Osteoblast (primary cell): ENCODE data around the gene KRTAP12-3. TPM values are rescaled to one million over a fixed set of nuclear protein-coding genes. Genes with fewer than 3 reads are reported as not detected.

Source experiments
- DNase-seq: peaks from one replicate; pipeline ENCODE4 v3.0.0; 2011; ENCODE audit warnings: low spot score, mixed read lengths; ENCODE audit not compliant: insufficient read length; ENCODE audit errors: missing footprints
- H2AFZ ChIP-seq: 2 replicates; pipeline ENCODE4 v1.6.0; 2011; ENCODE audit warnings: mild to moderate bottlenecking, low read length
- H3K27ac ChIP-seq: 2 replicates; pipeline ENCODE4 v1.5.1; 2011; ENCODE audit warnings: mild to moderate bottlenecking, low read depth, low read length, moderate library complexity
- H3K27me3 ChIP-seq: 2 replicates; pipeline ENCODE4 v1.6.0; 2012; ENCODE audit warnings: mild to moderate bottlenecking, control low read depth, inconsistent platforms, low read length, moderate library complexity; ENCODE audit not compliant: insufficient read depth
- H3K36me3 ChIP-seq: 2 replicates; pipeline ENCODE4 v1.5.1; 2011; ENCODE audit warnings: mild to moderate bottlenecking, low read length, control low read depth, moderate library complexity; ENCODE audit not compliant: insufficient read depth
- H3K4me1 ChIP-seq: 2 replicates; pipeline ENCODE4 v1.5.1; 2011; ENCODE audit warnings: mild to moderate bottlenecking, low read length, control low read depth, moderate library complexity; ENCODE audit not compliant: insufficient read depth
- H3K4me2 ChIP-seq: 2 replicates; pipeline ENCODE4 v1.6.0; 2011; ENCODE audit warnings: mild to moderate bottlenecking, low read length; ENCODE audit not compliant: insufficient read depth
- H3K4me3 ChIP-seq: fragments of 200-600 bp; sonication (generic); 3 replicates; pipeline ENCODE4 v1.5.1; 2012; ENCODE audit warnings: mild to moderate bottlenecking, low read length, inconsistent platforms; ENCODE audit not compliant: insufficient read depth
- H3K79me2 ChIP-seq: 2 replicates; pipeline ENCODE4 v1.6.0; 2012; ENCODE audit warnings: mild to moderate bottlenecking, low read length, control low read depth, inconsistent platforms; ENCODE audit not compliant: insufficient read depth
- H3K9me3 ChIP-seq: 2 replicates; pipeline ENCODE4 v1.5.1; 2011; ENCODE audit warnings: low read depth, low read length, control low read depth
- H4K20me1 ChIP-seq: 2 replicates; pipeline ENCODE4 v1.6.0; 2012; ENCODE audit warnings: mild to moderate bottlenecking, low read length, control low read depth; ENCODE audit not compliant: insufficient read depth
- CTCF ChIP-seq: IDR thresholded peaks from 2 replicates; pipeline ENCODE4 v1.5.1; 2011; ENCODE audit warnings: mild to moderate bottlenecking, low read depth, low read length, moderate library complexity; ENCODE audit errors: extremely low read depth
- total RNA-seq: library from RNA; depleted of rRNA; stranded (reverse); fragments of >200 nt; gene quantifications from 2 replicates; pipeline ENCODE4 v1.2.3, GENCODE V29; 2012

The KRTAP12-3 gene
- total RNA-seq, 1 donor = not detected

DNA sequence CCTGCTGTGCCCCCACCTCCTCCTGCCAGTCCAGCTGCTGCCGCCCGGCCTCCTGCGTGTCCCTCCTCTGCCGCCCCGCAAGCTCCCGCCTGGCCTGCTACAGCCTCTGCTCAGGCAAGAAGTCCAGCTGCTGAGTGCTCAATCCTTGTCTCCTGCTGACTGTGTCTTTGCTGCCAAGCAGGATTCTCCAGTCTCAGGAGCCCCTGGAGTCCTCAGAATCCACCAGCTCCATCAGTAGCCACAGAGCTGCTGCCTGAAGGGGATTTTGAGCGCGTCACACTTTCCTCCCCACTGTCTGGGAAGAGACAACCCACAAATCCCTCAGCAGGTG lies 10.5 kb upstream of the KRTAP12-3 start:
- Histone ChIP-seq H3K36me3 (no peaks in the 10 kb centered on the region), H3K4me2 (no peak overlapping the region), H3K27me3 (peaks cover 3% of the 10 kb centered on the region), H4K20me1 (no peaks in the 10 kb centered on the region), H2AFZ (no peak overlapping the region), H3K4me3 (no peak overlapping the region), H3K9me3 (no peaks in the 10 kb centered on the region), H3K4me1 (no peaks in the 10 kb centered on the region), H3K79me2 (no peaks in the 10 kb centered on the region), H3K27ac (no peak overlapping the region)
- DNase-seq = peak; percentile 47
- no peak for TF ChIP-seq CTCF

DNA sequence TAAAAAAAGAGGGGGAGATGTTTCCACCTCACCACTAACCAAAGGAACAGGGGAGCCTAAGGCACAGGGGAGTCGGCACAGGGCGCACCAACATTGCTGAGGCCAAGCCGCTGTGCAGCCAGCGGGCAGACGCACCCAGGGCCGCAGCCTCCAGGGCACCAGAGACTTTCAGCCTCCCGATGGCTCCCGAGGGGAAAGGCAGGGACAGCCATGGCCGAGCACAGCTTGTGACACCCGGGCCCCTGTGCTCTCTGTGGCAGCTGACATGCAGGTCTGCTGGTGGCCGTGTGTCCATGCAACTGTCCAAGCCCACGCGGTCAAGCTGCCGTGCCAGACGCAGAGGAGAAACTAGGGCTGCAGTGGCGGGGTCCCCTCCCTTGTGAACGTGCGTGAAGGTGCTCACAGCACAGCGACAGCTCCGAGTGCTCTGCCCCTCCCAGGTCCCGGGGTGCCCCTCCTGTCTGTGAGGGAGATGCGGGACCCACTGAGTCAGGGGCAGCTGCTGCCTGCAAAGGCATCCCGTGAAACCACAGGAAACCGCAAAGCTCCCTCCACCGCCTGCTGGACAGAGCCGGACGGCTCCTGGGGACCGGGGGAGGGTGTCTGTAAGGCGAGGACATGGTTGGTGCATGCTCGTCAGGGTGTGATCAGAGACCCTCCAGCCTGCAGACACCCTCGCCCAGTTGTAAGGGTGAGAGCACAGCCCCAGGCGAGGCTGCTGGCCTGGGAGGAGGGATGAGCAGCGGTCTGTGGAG lies 9.0 kb upstream of the KRTAP12-3 start:
- H2AFZ ChIP-seq = no peak overlapping the region
- TF ChIP-seq CTCF = no peak
- no peak overlapping the region for H3K4me2 ChIP-seq
- no peaks in the 10 kb centered on the region for H3K36me3 ChIP-seq
- H3K9me3 ChIP-seq = no peaks in the 10 kb centered on the region
- no peak overlapping the region for H3K27ac ChIP-seq
- DNase-seq = peak; percentile 59
- H4K20me1 ChIP-seq = no peaks in the 10 kb centered on the region
- no peaks in the 10 kb centered on the region for H3K4me1 ChIP-seq
- H3K79me2 ChIP-seq = no peaks in the 10 kb centered on the region
- H3K27me3 ChIP-seq = peaks cover 3% of the 10 kb centered on the region
- no peak overlapping the region for H3K4me3 ChIP-seq

- no peak overlapping the region for H3K4me2 ChIP-seq
- no peaks in the 10 kb centered on the region for H3K4me1 ChIP-seq
- DNase-seq = no peak
- no peaks in the 10 kb centered on the region for H3K9me3 ChIP-seq
- H3K27me3 ChIP-seq = peaks cover 3% of the 10 kb centered on the region
- H2AFZ ChIP-seq = no peak overlapping the region
- H3K79me2 ChIP-seq = no peaks in the 10 kb centered on the region
- H3K36me3 ChIP-seq = no peaks in the 10 kb centered on the region
- no peak overlapping the region for H3K27ac ChIP-seq
- no peaks in the 10 kb centered on the region for H4K20me1 ChIP-seq
- no peak overlapping the region for H3K4me3 ChIP-seq
- no peak for TF ChIP-seq CTCF
Observed at GRCh38 chr21:44649521-44650100, 8.1 kb upstream of the KRTAP12-3 start.

GRCh38 chr21:44650265-44650972 lies 7.3 kb upstream of the KRTAP12-3 start:
- no peaks in the 10 kb centered on the region for H3K79me2 ChIP-seq
- H3K4me2 ChIP-seq = no peak overlapping the region
- no peak overlapping the region for H2AFZ ChIP-seq
- H4K20me1 ChIP-seq = no peaks in the 10 kb centered on the region
- peak; percentile 29 for DNase-seq
- H3K9me3 ChIP-seq = no peaks in the 10 kb centered on the region
- H3K27me3 ChIP-seq = peaks cover 3% of the 10 kb centered on the region
- no peak overlapping the region for H3K27ac ChIP-seq
- H3K4me1 ChIP-seq = no peaks in the 10 kb centered on the region
- H3K36me3 ChIP-seq = no peaks in the 10 kb centered on the region
- H3K4me3 ChIP-seq = no peak overlapping the region
- no peak for TF ChIP-seq CTCF
